ENCODE data around the gene SSBP2. TPM values are rescaled to one million over a fixed set of nuclear protein-coding genes. Genes with fewer than 3 reads are reported as not detected.

The SSBP2 gene
- total and polyA plus RNA-seq, 2 donors (not counting 1 experiment from before 2014, with no cell fraction given) = 44.4 to 63.1 TPM

DNA sequence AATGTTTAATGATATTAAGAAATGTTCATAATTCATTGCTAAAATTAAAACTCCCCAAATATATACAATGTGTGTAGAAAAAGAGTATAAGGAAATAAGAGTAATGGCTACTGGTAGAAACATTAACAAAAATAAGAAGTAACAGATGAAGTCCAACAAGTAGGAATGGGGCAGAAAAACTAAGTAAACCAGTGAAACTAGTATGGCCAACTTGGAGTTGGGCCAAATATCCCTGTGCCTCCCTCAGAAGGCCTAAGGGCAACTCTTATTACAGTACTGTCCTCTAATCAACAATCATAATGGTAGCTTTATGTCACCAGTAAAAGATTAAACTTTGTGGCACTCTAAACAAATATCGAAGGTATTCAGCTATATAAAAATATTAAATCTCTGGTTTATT is 93.5 kb downstream of the SSBP2 start:
- H3K4me3 ChIP-seq (replicated peaks in 1 of 4; ENCODE audit: control extremely low read depth in 1 of 4, insufficient read depth in 1 of 4, low read depth in 3 of 4, low read length in 4 of 4) = no peak overlapping the region
- no peak for TF ChIP-seq EZH2 (IDR thresholded peaks at IDR 0.05; ENCODE audit: low read length, missing control alignments)
- TF ChIP-seq, protein P1, sequence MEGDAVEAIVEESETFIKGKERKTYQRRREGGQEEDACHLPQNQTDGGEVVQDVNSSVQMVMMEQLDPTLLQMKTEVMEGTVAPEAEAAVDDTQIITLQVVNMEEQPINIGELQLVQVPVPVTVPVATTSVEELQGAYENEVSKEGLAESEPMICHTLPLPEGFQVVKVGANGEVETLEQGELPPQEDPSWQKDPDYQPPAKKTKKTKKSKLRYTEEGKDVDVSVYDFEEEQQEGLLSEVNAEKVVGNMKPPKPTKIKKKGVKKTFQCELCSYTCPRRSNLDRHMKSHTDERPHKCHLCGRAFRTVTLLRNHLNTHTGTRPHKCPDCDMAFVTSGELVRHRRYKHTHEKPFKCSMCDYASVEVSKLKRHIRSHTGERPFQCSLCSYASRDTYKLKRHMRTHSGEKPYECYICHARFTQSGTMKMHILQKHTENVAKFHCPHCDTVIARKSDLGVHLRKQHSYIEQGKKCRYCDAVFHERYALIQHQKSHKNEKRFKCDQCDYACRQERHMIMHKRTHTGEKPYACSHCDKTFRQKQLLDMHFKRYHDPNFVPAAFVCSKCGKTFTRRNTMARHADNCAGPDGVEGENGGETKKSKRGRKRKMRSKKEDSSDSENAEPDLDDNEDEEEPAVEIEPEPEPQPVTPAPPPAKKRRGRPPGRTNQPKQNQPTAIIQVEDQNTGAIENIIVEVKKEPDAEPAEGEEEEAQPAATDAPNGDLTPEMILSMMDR (conservative IDR thresholded peaks at IDR 0.05 in 1 of 2, IDR thresholded peaks at IDR 0.05 in 1 of 2; ENCODE audit: low read depth in 1 of 2, low read length in 2 of 2) = no peak
- H3K27ac ChIP-seq (ENCODE audit: insufficient read depth, low read length) = no peak overlapping the region
- H3K36me3 ChIP-seq (ENCODE audit: control insufficient read depth, insufficient read depth, low read length) = no peaks in the 10 kb centered on the region
- no peaks in the 10 kb centered on the region for H4K20me1 ChIP-seq (ENCODE audit: control insufficient read depth, extremely low read depth, insufficient read depth, low read length)
- no peak overlapping the region for H2AFZ ChIP-seq (ENCODE audit: low read length)
- H3K4me2 ChIP-seq (ENCODE audit: extremely low read depth, insufficient read depth, low read length) = no peak overlapping the region
- no peaks in the 10 kb centered on the region for H3K79me2 ChIP-seq (ENCODE audit: control insufficient read depth, insufficient read depth, low read length)
- peak in 1 of 2 donors; percentile 19 for DNase-seq (ENCODE audit: low read depth in 2 of 2)
- H3K27me3 ChIP-seq (ENCODE audit: control insufficient read depth, insufficient read depth, low read length) = no peaks in the 10 kb centered on the region
- H3K9ac ChIP-seq (ENCODE audit: insufficient read depth, low read length) = no peak overlapping the region
- H3K9me3 ChIP-seq (ENCODE audit: control insufficient read depth, insufficient read depth, low read depth, low read length) = no peaks in the 10 kb centered on the region
- H3K4me1 ChIP-seq (ENCODE audit: control insufficient read depth, extremely low read depth, insufficient read depth, low read length) = no peaks in the 10 kb centered on the region

DNA sequence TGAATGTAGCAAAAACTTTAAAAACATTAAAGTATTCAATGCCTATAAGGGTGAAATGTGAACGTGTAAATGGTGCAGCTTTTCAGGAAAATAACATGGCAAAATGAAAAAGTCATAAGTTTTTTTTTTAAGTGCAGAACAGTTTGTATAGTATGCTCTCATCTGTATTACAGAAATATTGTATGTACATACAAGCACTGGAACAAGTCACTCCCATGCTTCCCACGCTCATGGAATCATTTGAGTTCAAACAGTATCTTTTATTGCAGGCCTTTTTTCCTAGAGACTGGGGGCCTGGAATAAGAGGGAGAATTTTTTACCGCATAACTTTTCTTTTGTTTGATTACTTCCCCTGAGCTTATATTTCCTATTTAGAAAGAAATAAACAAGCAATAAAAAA is 94.1 kb downstream of the SSBP2 start:
- Histone ChIP-seq H3K79me2 (ENCODE audit: control insufficient read depth, insufficient read depth, low read length) (no peaks in the 10 kb centered on the region), H3K27me3 (ENCODE audit: control insufficient read depth, insufficient read depth, low read length) (no peaks in the 10 kb centered on the region), H3K4me3 (replicated peaks in 1 of 4; ENCODE audit: control extremely low read depth in 1 of 4, insufficient read depth in 1 of 4, low read depth in 3 of 4, low read length in 4 of 4) (no peak overlapping the region), H3K4me2 (ENCODE audit: extremely low read depth, insufficient read depth, low read length) (no peak overlapping the region), H4K20me1 (ENCODE audit: control insufficient read depth, extremely low read depth, insufficient read depth, low read length) (no peaks in the 10 kb centered on the region), H3K36me3 (ENCODE audit: control insufficient read depth, insufficient read depth, low read length) (no peaks in the 10 kb centered on the region), H3K9ac (ENCODE audit: insufficient read depth, low read length) (no peak overlapping the region), H3K9me3 (ENCODE audit: control insufficient read depth, insufficient read depth, low read depth, low read length) (no peaks in the 10 kb centered on the region), H3K4me1 (ENCODE audit: control insufficient read depth, extremely low read depth, insufficient read depth, low read length) (no peaks in the 10 kb centered on the region), H2AFZ (ENCODE audit: low read length) (no peak overlapping the region), H3K27ac (ENCODE audit: insufficient read depth, low read length) (no peak overlapping the region)
- DNase-seq (ENCODE audit: low read depth in 2 of 2) = no peak
- TF ChIP-seq, protein P1 (conservative IDR thresholded peaks at IDR 0.05 in 1 of 2, IDR thresholded peaks at IDR 0.05 in 1 of 2; ENCODE audit: low read depth in 1 of 2, low read length in 2 of 2) = no peak
- no peak for TF ChIP-seq EZH2 (IDR thresholded peaks at IDR 0.05; ENCODE audit: low read length, missing control alignments)

DNA sequence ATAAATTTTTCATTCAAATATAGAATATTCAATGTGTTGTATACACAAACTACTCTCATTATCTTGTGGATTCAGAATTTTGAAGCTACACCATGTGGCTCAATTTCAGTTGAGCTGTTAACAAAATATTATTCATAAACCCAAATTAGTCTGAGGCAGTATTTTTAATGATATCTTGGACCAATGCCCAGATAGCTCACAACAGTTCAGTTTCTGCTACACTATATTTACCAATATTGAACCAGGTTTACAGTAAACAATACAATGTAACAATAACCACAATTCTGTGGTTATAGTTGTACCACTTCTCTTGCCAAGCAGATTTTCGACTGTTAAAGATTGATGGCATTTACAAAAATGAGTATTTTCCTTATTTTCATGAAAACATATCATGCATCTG is 99.9 kb downstream of the SSBP2 start:
- no peaks in the 10 kb centered on the region for H4K20me1 ChIP-seq (ENCODE audit: control insufficient read depth, extremely low read depth, insufficient read depth, low read length)
- H3K9me3 ChIP-seq (ENCODE audit: control insufficient read depth, insufficient read depth, low read depth, low read length) = no peaks in the 10 kb centered on the region
- no peak overlapping the region for H3K4me2 ChIP-seq (ENCODE audit: extremely low read depth, insufficient read depth, low read length)
- H3K27me3 ChIP-seq (ENCODE audit: control insufficient read depth, insufficient read depth, low read length) = no peaks in the 10 kb centered on the region
- H3K4me1 ChIP-seq (ENCODE audit: control insufficient read depth, extremely low read depth, insufficient read depth, low read length) = no peaks in the 10 kb centered on the region
- H2AFZ ChIP-seq (ENCODE audit: low read length) = no peak overlapping the region
- H3K9ac ChIP-seq (ENCODE audit: insufficient read depth, low read length) = no peak overlapping the region
- H3K36me3 ChIP-seq (ENCODE audit: control insufficient read depth, insufficient read depth, low read length) = no peaks in the 10 kb centered on the region
- no peak overlapping the region for H3K4me3 ChIP-seq (replicated peaks in 1 of 4; ENCODE audit: control extremely low read depth in 1 of 4, insufficient read depth in 1 of 4, low read depth in 3 of 4, low read length in 4 of 4)
- TF ChIP-seq EZH2 (IDR thresholded peaks at IDR 0.05; ENCODE audit: low read length, missing control alignments) = no peak
- TF ChIP-seq, protein P1 (conservative IDR thresholded peaks at IDR 0.05 in 1 of 2, IDR thresholded peaks at IDR 0.05 in 1 of 2; ENCODE audit: low read depth in 1 of 2, low read length in 2 of 2) = no peak
- no peak overlapping the region for H3K27ac ChIP-seq (ENCODE audit: insufficient read depth, low read length)
- DNase-seq (ENCODE audit: low read depth in 2 of 2) = peak in 1 of 2 donors; percentile 8
- no peaks in the 10 kb centered on the region for H3K79me2 ChIP-seq (ENCODE audit: control insufficient read depth, insufficient read depth, low read length)
